Left kidney (tissue), 2 donors: ENCODE measurements around the gene GRM1. TPM values are rescaled to one million over a fixed set of nuclear protein-coding genes. Genes with fewer than 3 reads are reported as not detected.

Experiments used
- DNase-seq: peaks from one replicate; pipeline ENCODE4 v3.0.0-alpha.2; 2013
- polyA plus RNA-seq: library from polyadenylated mRNA; unstranded; fragments of 120-200 nt; gene quantifications from one replicate; pipeline ENCODE4 v1.2.1, GENCODE V29; 2013; ENCODE audit not compliant: insufficient read length

Gene GRM1
- polyA plus RNA-seq, 1 donor, result 0.18 TPM

DNA sequence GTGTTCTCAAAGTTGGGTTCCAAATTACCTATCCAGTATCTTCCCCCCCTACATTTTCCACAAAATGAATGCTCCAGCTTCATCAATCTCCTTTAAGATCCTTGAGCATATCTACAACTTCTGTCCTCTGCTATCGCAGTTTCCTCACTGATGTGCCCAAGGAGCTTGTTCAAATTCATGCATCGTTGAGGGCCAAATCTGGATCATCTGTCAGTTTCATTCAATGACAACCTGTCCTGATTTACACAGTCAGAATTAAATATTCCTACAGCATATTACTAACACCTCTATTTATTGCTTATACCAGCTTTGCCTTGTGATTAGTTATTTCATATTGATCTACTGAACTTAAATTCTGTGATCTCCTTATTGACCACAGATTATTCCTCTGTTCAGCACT, 68.7 kb downstream of the GRM1 start:
- DNase-seq, result no peak

- DNase-seq, result no peak
These were observed 71.9 kb downstream of the GRM1 start for GRCh38 chr6:146100776-146101175.

DNA sequence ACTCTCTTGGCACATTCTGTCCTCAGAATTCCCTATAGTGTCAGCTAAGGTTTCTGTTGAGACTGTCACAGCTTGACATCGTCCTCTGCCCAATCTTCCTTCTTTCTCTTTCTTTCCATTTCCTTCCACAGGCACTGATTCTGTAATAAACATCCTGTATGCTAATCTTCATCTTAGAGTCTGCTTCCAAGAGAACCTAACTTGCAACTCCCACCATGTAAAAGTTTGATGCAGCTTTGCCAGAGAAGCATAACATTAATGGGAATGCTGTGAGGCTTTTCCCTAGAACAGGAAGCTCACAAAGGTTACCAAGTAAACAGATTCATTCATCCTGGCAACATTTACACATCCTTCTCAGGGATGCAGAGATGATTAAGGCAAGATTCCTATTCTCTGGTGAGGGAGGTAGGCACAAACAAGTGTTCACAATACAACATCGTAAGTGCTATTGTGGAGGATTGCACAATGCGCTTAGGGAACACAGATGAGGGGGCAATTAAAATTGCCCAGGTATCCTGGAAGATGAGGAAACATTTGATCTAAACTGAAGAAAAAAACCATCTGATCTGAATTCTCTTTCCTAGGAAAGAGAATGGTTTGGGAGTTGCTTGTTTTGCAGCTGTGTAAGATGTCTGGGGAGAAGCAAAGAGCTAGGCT, 74.7 kb downstream of the GRM1 start:
- DNase-seq, result no peak

DNA sequence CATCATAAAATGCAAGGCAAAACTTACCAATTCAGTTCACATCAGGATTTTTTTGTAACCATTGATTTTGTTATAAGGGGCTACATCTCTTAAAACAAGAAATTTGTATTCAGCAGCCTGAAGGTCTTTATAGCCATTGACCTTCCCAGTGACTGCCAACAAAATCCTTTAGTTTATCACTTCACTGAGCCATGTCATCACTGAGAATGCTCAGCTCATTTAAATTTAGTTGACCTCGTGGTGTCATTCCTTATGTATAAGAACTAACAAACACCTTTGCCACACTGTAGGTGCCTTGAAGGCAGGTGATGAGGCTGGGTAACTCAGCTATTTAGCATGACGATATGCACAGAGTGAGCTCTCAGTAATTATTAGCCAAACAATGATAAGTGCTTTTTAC, 77.7 kb downstream of the GRM1 start:
- DNase-seq, result no peak

DNA sequence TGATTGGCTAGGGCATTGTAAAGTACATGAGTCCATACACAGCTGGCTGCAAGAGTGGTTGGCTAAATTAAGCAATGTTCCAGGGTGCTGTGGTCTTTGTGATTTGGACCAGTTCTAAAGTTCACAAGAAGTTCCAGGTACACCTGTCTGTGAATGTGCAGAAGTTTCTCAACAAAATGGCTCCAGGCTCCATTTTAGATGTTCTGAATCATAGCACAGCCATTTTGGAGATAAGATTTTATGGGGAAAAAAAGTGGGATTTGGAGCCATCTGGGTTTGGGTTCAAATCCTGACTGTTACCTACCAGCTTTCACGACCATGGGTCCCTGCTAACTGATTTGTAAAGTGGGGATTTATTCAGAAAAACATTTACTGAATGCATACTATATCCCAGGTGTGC, 82.1 kb downstream of the GRM1 start:
- no peak for DNase-seq

GRCh38 chr6:146111881-146112450, 83.1 kb downstream of the GRM1 start:
- no peak for DNase-seq

DNA sequence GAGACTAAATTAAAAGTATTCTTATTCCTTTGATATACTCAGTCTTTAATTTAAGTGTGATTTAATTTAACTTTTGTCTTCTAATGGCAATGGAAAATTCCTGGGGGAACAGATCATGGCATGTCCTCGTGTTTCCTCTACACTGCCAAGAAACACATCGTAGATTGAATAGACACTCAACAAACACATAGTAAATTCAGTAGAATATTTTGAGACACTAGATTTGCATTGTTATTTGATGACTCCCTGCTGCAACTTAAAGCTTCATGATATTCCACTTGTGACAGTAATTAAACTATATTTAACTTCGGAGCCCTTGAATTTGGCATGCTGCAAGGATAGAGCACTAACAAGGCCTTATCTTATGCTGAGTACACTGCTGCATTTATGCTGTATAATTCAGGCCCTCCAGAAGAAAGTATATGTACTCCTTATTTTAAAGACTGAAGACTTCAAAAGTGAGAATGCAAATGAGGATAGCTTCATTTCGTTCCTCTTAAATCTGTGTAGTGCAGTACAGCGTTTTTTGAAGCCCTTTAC, 84.3 kb downstream of the GRM1 start:
- no peak for DNase-seq

- DNase-seq, result no peak
These were observed 94.8 kb downstream of the GRM1 start for GRCh38 chr6:146123616-146124015.

DNA sequence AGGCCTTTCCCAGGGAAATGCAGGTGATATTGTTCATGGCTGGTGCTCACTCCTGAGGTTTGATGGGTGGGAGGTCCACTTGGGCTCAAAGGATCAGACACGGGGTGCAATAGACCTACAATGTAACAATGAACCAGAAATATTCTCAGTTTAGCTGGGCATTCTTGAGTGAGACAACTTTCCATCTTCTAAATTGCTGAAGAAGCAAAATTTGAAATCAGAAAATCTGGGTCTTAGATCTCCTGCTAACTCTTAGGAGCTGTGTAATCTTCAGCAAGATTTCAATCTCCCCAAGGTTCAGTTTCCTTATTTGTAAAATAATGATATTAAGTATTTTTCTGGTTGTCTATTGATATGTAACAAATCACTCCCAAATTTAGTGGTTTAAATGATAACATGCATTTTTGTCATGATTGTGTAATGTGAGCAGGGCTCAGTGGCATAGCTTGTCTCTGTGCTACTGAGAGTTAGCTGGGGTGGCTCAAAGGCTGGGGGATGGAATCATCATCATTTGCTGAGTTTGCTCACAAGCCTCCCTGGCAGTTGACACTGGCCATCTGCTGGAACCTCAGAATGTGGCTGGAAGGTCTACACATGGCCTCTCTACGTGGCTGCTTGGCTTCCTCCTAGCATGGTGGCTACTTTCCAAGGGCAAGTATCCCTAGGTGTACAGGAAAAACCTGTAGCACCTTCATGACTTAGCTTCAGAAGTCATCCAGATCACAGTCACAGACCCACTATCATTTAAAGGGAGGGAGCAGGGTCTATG, 98.8 kb downstream of the GRM1 start:
- no peak for DNase-seq

GRCh38 chr6:146133866-146134265, 105.0 kb downstream of the GRM1 start:
- no peak for DNase-seq

GRCh38 chr6:146135167-146135566, 106.3 kb downstream of the GRM1 start:
- no peak for DNase-seq

- no peak for DNase-seq
These were observed 118.0 kb downstream of the GRM1 start for GRCh38 chr6:146146836-146147235.

DNA sequence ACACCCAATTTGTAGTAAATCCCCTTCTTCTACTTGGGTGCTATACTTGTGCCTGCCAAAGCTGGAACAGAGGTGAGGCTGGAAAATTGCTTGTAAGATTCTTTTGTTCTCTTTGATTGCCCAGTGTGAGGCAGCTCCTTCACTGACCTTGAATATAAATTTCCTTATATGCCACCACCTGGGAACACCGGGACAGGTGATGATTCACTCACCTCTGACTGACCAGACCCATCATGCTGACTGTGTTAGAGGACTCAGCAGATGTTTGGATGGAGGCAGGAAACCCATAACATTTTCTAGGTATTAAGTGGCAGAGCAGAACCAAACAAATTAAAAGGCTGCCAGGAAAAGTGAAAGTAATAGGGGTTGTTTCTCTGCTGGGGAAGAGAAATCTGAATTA, 120.9 kb downstream of the GRM1 start:
- DNase-seq, result no peak

DNA sequence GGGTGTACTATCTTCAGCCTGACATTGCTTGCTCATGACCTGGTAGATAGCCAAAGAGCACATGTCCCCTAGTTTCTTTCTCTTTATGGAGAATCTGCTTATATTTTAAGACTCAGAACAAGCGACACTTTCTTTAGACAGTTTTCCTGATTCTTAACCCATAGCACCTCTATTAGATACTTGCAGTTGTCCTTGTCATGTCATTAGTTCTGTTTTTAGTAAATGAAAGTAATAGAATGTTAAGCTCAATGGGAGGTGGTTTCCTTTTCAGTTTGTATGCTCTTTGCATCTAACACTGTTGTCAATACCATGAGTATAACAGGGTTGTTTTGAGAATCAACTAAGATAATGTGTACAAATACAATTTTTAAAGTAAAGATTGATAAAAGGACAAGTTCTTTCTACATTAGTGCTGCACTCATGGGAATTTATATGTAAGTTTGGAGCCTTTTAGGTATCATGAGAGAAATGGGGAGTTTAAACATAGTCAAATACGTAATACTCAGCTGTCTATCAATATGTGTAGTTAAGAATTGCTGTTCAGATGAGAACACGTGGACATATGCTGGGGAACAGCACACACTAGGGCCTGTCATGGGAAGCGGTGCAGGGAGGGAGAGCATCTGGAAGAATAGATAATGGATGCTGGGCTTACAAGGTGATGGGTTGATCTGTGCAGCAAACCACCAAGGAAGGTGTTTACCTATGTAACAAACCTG, 124.3 kb downstream of the GRM1 start:
- no peak for DNase-seq

GRCh38 chr6:146154197-146154596, 125.3 kb downstream of the GRM1 start:
- no peak for DNase-seq

DNA sequence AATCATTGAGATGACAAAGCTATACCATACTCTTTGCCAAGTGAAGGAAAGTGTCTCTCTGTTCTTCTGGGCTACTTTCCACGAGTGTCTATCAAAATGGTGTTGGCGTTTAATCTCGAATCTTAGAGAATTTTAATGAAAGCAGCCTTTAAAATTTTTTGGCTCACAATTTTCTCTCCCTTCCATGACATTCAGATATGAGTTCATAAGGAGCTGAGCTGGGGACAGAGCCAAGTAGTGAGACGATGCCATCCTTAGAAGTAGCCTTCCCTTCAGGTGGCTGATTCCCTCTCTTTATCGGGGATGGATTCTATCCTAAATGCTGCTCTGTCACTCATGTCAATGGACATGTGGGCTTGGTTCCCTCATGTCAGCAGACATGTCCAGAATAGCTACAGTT, 132.8 kb downstream of the GRM1 start:
- DNase-seq, result no peak

- DNase-seq, result no peak
These were observed 141.0 kb downstream of the GRM1 start for GRCh38 chr6:146169872-146170271.

DNA sequence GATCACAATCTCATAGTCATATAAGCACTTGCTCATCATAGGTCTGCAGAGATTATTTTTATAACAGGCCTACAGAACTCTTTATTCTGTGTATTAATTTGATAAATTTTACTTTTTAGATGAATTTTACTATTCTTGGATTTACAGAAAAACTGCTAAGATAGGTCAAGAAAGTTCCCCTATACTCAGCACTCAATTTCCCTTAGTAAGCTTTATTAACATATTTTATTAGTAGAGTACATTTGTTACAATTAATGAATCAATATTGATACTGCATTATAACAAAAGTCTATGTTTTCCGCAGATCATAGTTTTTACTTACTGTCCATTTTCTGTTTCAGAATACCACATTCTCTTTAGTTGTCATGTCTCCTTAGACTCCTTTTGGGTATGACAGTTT, 148.9 kb downstream of the GRM1 start:
- DNase-seq, result no peak

DNA sequence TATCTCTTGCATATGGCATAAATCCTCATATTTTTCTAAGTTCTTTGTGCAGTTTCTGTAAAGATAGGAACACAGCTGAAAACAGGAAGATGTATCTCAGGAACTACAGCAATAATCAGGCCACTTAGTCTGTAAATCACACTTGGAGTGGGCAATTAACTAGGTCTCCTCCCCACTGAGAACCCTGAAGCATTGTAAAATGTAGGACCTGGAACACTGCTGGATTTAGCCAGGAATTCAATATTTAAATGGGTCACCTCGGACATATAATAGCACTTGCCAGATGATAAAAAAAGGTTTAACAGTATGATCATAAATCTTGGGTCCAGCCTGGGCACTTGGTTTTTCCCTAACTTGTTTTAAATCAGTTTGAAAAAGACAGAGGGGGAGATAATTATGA, 155.0 kb downstream of the GRM1 start:
- DNase-seq, result no peak

DNA sequence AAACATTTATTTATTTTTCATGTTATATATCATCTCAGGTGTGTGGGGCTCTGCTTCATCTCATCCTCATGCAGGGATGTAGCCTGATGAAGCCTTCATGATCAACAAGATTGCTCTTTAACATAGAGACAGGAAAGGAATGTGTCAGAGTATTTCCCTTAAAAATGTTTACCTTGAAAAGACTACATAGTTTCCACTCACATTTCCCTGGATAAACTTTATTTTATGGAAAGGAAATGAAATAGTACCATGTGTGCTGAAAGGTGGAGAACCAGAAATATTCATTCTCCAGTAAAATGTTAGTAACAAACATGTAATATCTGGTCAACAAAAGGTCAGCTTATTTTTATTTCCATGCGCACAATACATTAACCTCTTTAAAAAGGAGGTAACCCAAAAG, 155.8 kb downstream of the GRM1 start:
- DNase-seq, result no peak

DNA sequence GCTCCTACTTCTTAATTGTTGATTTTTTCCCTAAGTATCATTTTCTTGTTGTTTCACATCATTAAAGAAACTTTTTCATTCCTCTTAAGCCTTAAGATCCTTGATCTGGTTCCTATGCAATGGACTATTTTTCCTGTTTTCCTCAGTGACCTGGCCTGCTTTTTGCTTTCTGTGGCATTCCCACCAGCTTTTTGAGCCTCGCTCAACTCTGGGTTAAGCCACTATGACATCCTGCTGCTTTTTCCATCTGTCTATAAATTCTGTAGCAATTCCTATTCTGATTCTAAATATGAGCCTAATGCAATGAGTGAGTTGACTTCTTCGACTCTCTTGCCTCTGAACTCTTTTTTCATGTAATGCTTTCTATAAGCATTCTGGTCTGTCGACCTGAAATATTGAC, 160.3 kb downstream of the GRM1 start:
- no peak for DNase-seq

- DNase-seq, result no peak
These were observed 161.7 kb downstream of the GRM1 start for GRCh38 chr6:146190581-146190980.

DNA sequence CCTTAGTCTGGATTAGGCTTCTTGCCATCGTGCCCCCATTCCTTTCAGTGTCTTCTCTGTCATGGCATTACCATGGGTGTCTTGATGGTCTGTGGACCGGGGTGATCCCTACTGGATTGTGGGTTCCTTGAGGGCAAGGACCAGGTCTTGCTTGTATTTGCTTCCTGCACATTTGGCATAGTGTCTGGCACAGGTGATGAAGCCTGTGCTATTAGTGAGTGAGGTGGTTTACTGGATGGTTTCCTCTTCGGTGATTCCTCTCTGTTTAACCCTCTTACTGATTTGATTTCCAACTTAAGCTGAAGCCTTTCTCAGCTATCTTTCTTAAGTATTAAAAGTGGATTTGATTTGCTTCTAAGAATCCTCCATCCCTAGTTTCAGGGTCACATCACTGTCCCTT, 162.3 kb downstream of the GRM1 start:
- no peak for DNase-seq
